ENCODE measurements around the gene UTS2R. TPM values are rescaled to one million over a fixed set of nuclear protein-coding genes. Genes with fewer than 3 reads are reported as not detected.

Gene UTS2R
- total and polyA plus RNA-seq, 12 donors = not detected

DNA sequence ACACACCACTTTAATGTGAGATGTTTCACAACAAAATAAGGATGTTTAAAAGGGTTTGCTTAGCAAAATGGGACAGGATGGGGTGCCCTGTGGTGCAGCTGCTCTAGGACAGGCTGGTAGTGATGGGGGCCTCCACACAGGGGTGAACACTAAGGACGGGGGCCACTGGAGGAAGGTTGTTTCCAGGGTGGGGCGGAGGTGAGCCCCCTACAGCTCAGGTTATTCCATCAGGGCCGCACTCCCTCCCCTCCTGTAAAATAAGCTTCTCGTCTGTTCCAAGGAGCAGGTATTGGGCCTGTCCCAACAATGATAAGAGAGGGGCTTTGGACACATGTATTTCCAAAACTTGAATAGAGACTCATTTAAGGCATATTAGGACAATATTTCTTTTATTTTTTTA, 44.7 kb downstream of the UTS2R start:
- Histone ChIP-seq H3K36me3 (replicated peaks in 1 of 2) (peaks cover 0 to 11% of the 10 kb centered on the region in 2 donors), H3K9me3 (replicated peaks in 1 of 3) (no peaks in the 10 kb centered on the region), H3K4me1 (replicated peaks in 1 of 2) (peaks cover 6 to 27% of the 10 kb centered on the region in 2 donors), H3K4me3 (no peak overlapping the region), H3K27ac (no peak overlapping the region), H3K27me3 (no peaks in the 10 kb centered on the region)
- TF ChIP-seq, protein P1, sequence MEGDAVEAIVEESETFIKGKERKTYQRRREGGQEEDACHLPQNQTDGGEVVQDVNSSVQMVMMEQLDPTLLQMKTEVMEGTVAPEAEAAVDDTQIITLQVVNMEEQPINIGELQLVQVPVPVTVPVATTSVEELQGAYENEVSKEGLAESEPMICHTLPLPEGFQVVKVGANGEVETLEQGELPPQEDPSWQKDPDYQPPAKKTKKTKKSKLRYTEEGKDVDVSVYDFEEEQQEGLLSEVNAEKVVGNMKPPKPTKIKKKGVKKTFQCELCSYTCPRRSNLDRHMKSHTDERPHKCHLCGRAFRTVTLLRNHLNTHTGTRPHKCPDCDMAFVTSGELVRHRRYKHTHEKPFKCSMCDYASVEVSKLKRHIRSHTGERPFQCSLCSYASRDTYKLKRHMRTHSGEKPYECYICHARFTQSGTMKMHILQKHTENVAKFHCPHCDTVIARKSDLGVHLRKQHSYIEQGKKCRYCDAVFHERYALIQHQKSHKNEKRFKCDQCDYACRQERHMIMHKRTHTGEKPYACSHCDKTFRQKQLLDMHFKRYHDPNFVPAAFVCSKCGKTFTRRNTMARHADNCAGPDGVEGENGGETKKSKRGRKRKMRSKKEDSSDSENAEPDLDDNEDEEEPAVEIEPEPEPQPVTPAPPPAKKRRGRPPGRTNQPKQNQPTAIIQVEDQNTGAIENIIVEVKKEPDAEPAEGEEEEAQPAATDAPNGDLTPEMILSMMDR (IDR thresholded peaks at IDR 0.05) = no peak
- TF ChIP-seq POLR2A (IDR thresholded peaks at IDR 0.05) = no peak
- intact Hi-C loops (cut with DNase I) = no loop called here
- WGBS, 4 donors = 88 to 94% (median 92%) methylated on average over 4 of the region's 4 CpGs
- no peak for DNase-seq

DNA sequence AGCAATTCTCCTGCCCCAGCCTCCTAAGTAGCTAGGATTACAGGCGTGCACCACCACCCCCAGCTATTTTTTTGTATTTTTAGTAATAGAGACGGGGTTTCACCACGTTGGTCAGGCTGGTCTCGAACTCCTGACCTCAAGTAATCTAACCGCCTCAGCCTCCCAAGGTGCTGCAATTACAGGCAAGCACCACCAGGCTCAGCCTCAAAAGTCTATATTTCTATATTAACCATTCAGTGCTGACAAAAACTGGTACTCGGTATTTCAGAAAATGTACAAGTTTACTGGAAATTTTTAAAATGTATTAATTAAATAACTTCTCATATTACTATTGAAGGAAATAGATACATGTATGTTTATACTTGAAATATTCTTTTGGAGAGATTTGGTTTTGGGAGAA, 45.2 kb downstream of the UTS2R start:
- WGBS, 4 donors = 89 to 91% (median 90%) methylated on average over 6 of the region's 6 CpGs
- no peaks in the 10 kb centered on the region for H3K27me3 ChIP-seq
- no peak for DNase-seq
- no peak overlapping the region for H3K4me3 ChIP-seq
- peaks cover 0 to 13% of the 10 kb centered on the region in 2 donors for H3K36me3 ChIP-seq (replicated peaks in 1 of 2)
- no peak overlapping the region for H3K27ac ChIP-seq
- no peaks in the 10 kb centered on the region for H3K9me3 ChIP-seq (replicated peaks in 1 of 3)
- intact Hi-C loops (cut with DNase I) = no loop called here
- TF ChIP-seq POLR2A (IDR thresholded peaks at IDR 0.05) = no peak
- TF ChIP-seq, protein P1 (IDR thresholded peaks at IDR 0.05) = no peak
- peaks cover 6 to 27% of the 10 kb centered on the region in 2 donors for H3K4me1 ChIP-seq (replicated peaks in 1 of 2)

DNA sequence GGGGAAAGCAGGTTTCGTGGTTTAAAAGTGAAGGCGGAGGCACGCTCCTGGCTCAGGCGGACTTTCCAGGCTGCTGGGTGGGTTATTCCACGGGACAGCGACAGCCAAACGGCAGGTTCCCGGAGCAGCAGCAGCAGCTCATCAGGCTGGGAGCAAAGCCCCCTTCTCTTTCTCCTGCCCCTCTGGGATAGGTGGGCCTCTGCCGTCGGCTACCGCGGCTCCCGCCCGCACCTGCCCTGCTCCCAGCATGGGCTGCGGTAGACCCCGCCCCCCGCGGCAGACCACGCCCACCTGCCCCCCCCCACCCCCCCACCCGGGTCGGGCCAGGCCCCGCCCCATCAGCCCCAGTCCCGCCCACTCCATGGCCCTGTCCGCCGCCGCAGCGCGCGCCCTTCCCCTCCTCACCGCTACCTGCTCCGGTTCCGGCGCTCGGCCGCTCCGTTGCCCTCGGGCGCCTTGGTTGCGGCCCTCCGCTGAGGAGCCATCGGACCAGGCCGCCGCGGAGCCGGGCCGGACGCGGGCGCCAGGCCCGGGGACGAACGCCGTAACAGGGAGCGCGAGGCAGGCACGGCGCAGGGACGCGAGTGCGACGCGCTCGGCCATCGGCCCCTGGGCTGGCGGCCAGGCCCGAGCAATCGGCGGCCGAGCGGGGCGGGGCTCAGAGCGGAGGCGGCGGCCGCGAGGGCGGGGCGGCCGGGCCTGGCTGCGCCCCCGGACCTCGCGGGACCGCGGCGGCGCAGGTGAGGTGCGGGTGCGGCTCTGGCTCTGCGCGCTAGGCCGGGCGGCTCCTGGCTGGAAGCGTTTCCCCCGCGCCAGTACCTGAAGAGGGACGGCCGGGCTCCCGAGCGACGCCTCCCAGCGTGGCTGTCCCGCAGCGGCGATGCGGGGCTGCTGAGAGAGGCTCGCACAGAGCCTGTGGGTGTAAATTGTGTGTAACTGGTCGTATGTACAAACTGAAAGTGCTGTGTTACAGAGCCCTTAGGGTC, 46.7 kb downstream of the UTS2R start, which contains the start of the genes HEXD and OGFOD3:
Gene HEXD, plus strand, starts transcription at position 347 of the 986 bp plus-strand sequence. CDS start 1,453 bp downstream, outside the sequence.
Gene OGFOD3, minus strand, starts transcription at position 586 of the 986 bp plus-strand sequence. Its CDS starts 101 bp downstream, at position 485.
- Histone ChIP-seq H3K27ac (peak within 1 kb of the TSS; percentile 60 to 96 (median 92)), H3K36me3 (replicated peaks in 1 of 2) (peaks cover 0 to 9% of the 10 kb centered on the region in 2 donors), H3K9me3 (replicated peaks in 1 of 3) (no peaks in the 10 kb centered on the region), H3K4me3 (peak within 1 kb of the TSS in 3 of 4 donors; percentile 60 to 88 (median 85)), H3K4me1 (replicated peaks in 1 of 2) (peaks cover 6 to 23% of the 10 kb centered on the region in 2 donors), H3K27me3 (no peaks in the 10 kb centered on the region)
- peak; percentile 69 to 86 (median 79) for DNase-seq
- 1 to 4% (median 2%) methylated on average over 7 to 107 of the region's 108 CpGs for WGBS, 4 donors
- TF ChIP-seq, protein P1 (IDR thresholded peaks at IDR 0.05) = peak in 2 of 6 experiments; percentile 27 to 42
- peak; percentile 45 to 56 for TF ChIP-seq POLR2A (IDR thresholded peaks at IDR 0.05)
- intact Hi-C loops (cut with DNase I) = no loop called here

DNA sequence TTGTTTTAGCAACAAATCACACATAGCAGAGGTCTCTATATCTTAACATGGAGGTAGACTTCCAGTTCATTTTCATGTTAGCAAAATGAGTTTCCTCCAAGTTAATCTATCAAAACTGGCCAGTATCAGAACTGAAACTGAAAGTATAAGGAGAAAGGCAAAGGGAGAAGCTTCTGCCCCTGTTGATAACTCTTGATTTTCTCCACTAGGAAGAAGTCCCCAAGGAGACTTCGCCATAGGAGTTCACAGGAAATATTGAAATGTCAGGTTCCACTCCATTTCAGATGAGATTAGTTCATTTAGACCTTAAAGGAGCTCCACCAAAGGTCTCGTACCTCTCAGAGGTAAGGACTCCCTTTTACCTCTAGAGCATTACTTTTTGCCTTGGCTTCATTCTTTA, 48.0 kb downstream of the UTS2R start:
- H3K27ac ChIP-seq = no peak overlapping the region
- 73 to 83% (median 75%) methylated on average over 2 of the region's 2 CpGs for WGBS, 4 donors
- intact Hi-C loops (cut with DNase I) = no loop called here

More for the DNA sequence above, 48.0 kb downstream of the UTS2R start:
- Histone ChIP-seq H3K36me3 (replicated peaks in 1 of 2) (peaks cover 0 to 6% of the 10 kb centered on the region in 2 donors), H3K9me3 (replicated peaks in 1 of 3) (no peaks in the 10 kb centered on the region), H3K4me1 (replicated peaks in 1 of 2) (peaks cover 6 to 20% of the 10 kb centered on the region in 2 donors), H3K4me3 (peak overlapping the region in 1 of 4 donors; percentile 85), H3K27me3 (no peaks in the 10 kb centered on the region)
- DNase-seq = no peak
- TF ChIP-seq, protein P1 (IDR thresholded peaks at IDR 0.05) = no peak
- no peak for TF ChIP-seq POLR2A (IDR thresholded peaks at IDR 0.05)

All from adrenal gland (tissue), 12 donors.